ENCODE measurements around the gene SEMA6A.

- TF ChIP-seq ELF1 (CRISPR knock-in tag; IDR thresholded peaks at IDR 0.05), result no peak
- no peak for TF ChIP-seq MAX (IDR thresholded peaks at IDR 0.05)
- TF ChIP-seq CTCF (CRISPR knock-in tag; IDR thresholded peaks at IDR 0.05), result no peak
- no peak for TF ChIP-seq YY1 (IDR thresholded peaks at IDR 0.05; ENCODE audit: insufficient read depth, insufficient replicate concordance, low read depth, low read length)
- TF ChIP-seq STAT6 (CRISPR knock-in tag; IDR thresholded peaks at IDR 0.05; ENCODE audit: borderline replicate concordance), result no peak
- TF ChIP-seq HDAC2 (CRISPR knock-in tag; IDR thresholded peaks at IDR 0.05), result no peak
- TF ChIP-seq HOMEZ (CRISPR knock-in tag; IDR thresholded peaks at IDR 0.05; ENCODE audit: low read depth), result no peak
- no peak for TF ChIP-seq PRMT3 (CRISPR knock-in tag; IDR thresholded peaks at IDR 0.05; ENCODE audit: borderline replicate concordance, low read depth)
These were observed 168.1 kb downstream of the SEMA6A start for GRCh38 chr5:116406306-116407041.

Data from HepG2 (cell line).